Measurements from ENCODE around the gene LPCAT2. TPM values are rescaled to one million over a fixed set of nuclear protein-coding genes. Genes with fewer than 3 reads are reported as not detected.
A peak's percentile ranks its signal among the peaks of the same experiment; 100 is the strongest.

The LPCAT2 gene, protein sequence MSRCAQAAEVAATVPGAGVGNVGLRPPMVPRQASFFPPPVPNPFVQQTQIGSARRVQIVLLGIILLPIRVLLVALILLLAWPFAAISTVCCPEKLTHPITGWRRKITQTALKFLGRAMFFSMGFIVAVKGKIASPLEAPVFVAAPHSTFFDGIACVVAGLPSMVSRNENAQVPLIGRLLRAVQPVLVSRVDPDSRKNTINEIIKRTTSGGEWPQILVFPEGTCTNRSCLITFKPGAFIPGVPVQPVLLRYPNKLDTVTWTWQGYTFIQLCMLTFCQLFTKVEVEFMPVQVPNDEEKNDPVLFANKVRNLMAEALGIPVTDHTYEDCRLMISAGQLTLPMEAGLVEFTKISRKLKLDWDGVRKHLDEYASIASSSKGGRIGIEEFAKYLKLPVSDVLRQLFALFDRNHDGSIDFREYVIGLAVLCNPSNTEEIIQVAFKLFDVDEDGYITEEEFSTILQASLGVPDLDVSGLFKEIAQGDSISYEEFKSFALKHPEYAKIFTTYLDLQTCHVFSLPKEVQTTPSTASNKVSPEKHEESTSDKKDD
- 76.9 and 80.5 TPM in 2 replicates for total RNA-seq (2014; rRNA removed; shearing (Covaris generic))

DNA sequence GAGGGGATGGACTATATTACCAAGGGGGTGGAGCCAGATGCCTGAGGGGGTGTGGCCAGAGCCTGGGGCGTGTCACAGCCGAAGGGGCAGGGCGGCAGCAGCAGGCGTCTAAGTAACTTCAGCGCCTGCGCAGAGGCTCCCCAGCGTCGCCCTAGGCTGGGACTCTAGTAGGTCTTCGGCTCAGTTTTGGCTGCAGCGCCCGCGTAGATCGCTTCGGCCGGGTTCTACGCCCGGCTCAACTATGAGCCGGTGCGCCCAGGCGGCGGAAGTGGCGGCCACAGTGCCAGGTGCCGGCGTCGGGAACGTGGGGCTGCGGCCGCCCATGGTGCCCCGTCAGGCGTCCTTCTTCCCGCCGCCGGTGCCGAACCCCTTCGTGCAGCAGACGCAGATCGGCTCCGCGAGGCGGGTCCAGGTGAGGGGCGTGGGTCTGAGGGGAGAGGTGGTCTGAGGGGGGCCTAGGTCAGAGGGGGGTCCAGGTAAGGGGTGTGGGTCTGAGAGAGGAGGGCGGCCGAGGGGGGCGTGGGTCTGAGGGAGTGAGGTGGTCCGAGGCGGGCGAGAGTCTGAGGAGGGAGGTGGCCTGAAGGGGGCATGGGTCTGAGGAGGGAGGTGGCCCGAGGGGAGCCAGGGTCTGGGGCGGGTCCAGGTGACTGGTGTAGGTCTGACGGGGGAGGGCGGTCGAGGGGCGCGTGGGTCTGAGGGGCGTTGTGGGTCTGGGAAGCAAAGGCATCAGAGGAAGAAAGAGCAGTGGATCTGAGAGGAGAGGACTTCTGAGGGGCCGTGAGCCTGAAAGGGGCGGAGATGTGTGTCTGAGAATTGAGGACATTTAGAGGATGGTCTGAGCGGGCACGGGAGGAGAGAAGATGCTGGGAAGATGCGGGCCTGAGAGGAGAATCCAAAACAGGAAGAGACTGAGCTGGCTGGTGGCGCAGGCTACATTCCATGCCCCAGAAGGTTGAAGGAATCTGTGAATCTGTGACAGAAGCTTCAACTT lies at the start of gene LPCAT2:
Gene LPCAT2, plus strand, starts transcription at position 132 of the 991 bp plus-strand sequence. Its CDS starts 110 bp downstream, at position 242.
- DNase-seq (ENCODE audit: low read depth) = peak; percentile 91

DNA sequence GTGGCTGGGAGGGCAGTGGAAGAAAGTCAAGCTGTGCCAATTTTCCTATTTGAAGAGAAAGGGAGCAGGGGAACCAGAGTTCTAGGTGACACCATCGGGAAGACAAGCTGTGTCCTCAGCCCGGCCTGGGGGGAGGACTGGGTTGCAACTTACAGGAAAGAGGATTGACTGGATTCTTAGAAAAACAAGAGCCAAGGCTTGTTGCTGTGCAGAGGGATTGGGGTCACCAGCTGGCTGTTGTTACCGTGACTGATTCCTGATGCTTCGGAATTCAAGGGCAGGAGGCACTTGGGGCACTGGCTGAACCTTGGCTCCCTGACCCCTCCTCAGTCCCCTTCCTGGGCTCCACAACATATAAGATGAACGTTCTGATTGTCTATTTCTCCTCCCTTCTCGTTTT lies 46.6 kb upstream of the LPCAT2 start:
- DNase-seq (ENCODE audit: low read depth) = no peak

DNA sequence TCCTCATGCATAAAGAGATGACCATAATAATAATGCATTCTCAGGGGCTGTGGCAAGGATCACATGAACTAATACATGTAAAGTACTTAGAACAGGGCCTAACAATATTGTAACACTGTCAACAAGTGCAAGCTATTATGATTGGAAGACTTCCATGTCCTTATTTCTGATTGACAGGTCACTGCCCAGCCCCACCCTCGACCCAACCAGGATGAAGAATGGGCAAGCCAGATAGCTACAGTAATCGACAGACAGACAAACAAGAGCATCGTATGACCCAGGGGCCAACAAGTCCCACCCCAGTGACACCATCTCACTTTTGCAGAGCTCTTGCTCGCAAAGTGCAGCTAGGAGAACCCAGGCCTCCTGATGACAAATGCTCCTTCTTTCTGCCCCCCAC lies 44.5 kb upstream of the LPCAT2 start:
- DNase-seq (ENCODE audit: low read depth) = no peak

DNA sequence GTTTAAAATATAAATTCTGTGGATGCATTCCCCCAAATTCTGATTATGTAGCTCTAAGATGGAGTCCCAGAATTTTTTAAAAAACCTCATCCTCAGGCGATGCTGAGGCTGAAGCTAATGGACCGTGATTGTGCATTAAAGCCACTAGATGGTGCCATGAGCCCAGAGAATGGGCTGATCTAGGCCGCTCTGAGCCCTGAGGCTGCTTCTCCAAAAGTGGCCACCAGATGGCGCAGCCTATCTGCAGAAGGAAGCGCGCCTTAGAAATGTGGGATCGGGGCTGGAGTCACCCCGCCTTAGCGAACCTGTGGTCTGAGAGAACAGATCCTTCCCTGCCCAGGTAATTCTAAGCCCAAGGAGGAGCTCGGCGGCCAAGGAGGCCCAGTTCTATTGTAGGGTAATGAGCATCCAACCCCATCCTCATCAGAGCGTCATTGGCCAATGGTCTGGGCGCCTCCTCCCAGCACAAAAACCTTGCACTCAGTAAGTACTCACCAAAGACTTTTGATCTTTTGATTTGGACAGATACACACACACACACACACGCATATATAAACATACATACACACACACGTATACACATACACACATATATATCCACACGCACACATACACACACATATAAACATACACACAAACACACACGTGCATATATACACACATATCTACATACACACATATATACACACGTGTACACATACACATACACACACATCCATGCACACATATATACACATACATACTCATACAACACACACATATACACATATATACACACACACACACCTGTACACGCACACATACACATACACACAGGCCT lies 43.6 kb upstream of the LPCAT2 start:
- peak; percentile 75 for DNase-seq (ENCODE audit: low read depth)

DNA sequence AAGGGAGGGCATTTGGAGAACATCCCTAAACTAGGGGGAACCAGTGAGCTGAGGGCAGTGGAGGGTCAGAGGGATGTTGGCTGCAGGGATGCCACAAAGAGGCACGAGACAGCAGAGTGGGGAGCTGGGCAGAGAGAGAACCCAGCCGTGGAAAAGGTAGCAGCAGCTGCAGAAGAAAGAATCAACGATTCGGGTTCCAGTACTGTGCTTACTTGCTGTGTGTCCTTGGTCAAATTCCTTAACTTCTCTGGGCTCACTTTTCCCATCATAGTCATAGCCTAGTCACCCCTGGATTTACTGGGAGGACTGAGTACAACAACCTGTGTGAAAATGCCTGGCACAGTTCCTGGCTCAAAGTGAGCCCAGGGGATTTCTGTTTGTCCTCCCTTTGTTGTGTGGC lies 42.7 kb upstream of the LPCAT2 start:
- DNase-seq (ENCODE audit: low read depth) = no peak

DNA sequence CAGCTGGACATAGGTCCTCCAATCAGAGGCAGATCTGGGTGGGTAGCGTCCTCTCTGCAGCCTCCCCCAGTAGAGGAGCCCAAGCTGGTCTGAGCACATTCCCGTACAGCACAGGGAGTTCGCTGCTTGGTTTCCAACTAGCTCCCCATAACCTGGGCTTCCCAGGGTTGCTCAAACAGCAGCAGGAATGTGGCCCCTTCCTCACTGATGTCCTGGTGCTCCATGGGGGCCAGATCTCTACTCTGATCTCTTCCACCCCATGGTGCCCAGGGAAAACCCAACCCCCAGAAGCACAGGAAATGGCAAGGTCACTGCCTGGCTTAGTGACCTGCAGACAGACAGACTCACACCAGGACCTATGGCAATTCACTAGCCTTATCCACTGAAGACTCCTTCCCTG lies 41.0 kb upstream of the LPCAT2 start:
- no peak for DNase-seq (ENCODE audit: low read depth)

DNA sequence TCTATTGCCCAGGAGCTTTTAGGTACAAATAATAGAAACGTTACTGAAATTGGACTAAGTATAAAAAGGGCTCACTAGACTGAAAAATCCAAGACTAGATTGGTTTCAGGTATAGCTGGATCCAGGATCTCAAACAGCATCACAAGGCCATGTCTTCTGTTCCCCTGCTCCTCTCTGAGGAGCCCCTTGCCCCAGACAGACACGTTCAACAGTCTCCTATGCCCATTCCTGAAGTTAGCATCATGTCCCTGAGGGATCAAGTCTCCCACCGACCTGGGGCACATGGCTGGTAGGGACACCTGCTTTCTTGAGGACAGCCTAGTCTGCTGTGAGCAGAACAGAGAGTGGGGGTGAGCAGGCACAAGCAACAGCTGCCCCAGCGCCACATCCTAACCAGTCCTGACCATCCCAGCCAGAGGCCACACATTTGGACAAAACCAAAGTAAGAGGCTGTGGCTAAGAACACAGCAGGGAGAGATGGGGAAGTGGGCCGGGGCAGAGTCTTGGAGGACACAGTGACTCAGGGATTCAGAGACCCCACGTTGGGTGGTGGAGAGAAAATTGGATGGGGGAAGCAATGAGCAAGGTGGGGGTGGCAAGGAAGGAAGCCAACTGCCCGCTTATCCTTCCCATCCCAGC lies 40.4 kb upstream of the LPCAT2 start:
- no peak for DNase-seq (ENCODE audit: low read depth)

DNA sequence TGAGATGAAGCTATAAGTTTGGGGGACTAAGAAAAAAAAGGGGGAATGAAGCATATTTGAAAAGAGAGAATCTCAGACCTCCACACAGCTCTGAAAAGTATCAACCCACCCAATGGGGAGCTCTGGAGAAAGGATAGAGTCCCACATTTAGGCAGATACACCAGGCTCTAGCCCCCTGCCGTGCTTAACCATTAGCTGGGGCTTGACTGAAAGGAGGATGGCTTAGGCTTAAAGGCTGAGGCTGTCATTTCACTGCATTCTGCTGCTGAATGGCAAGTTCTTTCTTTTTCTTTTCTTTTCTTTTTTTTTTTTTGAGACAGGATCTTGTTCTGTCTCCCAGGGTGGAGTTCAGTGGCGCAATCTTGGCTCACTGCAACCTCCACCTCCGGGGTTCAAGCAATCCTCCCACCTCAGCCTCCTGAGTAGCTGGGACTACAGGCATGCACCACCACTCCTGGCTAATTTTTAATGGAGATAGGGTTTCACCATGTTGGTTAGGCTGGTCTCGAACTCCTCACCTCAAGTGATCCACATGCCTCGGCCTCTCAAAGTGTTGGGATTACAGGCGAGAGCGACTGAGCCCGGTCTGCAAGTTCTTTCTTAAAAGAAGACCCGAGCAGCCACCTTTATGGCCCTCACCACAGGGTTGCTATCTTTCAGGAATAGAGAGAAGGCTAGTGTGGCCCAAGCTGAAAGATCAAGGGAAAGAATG lies 38.9 kb upstream of the LPCAT2 start:
- DNase-seq (ENCODE audit: low read depth) = no peak

DNA sequence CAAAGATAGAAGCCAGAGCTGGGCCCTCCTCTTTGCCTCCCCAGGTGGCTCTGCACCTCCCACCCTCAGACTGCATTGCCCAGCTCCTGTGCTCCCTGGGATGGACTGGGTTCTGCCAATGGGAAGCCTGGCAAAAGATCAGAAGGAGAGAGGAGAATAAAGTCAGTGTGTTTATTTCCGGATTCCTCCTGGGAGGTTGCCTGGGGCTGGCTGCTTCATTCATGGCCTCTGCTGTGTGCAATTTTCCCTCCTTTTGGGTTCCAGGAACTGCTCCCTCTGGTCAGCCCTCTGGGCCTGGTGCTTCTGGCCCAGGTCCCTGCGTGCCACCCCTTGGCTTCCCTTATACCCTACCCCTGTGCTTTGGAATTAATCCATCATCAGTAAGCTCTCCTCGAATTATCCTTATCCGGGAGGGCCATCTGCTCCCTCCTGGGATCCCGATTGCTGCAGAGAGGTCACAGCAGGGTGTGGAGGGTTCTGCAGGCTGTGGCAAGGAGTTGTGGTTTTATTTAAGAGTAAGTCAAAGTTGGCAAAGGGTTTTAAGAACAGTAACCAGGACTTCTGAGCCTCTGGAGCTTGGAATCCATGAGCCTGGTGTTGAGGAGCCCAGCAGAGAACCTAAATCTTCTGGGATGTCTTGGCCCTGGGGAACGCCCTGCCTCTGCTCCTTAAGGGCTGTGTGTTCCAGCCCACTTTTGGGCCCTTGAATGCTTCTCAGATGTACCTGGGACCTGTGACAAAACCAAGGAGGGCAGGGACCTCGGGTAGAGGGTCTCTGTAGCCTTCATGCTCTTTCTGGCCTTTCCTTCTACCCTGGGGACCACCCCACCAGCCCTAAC lies 38.1 kb upstream of the LPCAT2 start:
- DNase-seq (ENCODE audit: low read depth) = peak; percentile 99

DNA sequence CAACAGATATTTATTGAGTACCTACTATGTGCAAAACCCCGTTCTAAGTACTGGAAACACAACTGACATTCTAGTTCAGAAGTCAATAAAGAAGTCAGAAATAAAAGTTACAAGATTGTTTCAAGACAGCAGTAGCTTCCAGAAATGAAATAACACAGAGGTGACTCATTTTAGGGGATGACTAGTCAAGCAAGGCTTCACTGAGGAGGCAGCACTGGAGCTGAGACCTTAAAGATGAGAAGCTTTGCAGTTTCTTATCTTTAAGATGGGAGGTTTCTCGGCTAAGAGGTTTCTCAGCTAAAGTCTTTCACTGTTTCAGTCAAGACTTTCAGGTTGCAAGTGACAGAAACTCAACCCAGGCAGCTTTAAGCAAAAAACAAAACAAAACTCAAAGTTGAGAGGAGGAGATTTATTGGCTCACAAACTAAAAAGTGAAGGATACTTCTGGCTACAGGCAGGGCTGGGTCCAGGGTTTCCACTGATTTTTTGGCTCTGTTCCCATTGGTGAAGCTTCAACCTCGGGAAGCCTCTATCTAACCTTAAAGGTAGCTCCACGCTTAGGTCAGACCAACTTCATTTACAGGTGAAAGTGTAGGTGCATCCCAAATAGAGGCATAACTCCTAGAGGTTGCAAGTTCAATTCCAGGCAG lies 37.3 kb upstream of the LPCAT2 start:
- peak; percentile 89 for DNase-seq (ENCODE audit: low read depth)

DNA sequence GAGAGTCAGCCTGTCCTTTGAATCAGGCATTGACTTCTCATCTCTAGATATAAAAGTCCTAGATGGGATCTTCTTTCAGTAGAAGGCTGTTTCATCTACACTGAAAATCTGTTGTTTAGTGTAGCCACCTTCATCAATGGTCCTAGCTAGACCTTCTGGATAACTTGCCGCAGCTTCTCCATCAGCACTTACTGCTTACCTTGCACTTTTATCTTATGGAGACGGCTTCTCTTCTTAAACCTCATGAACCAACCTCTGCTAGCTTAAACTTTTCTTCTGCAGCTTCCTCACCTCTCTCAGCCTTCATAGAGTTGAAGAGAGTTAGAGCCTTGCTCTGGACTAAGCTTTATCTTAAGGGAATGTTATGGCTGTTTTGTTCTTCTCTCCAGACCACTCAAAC lies 35.3 kb upstream of the LPCAT2 start:
- no peak for DNase-seq (ENCODE audit: low read depth)

DNA sequence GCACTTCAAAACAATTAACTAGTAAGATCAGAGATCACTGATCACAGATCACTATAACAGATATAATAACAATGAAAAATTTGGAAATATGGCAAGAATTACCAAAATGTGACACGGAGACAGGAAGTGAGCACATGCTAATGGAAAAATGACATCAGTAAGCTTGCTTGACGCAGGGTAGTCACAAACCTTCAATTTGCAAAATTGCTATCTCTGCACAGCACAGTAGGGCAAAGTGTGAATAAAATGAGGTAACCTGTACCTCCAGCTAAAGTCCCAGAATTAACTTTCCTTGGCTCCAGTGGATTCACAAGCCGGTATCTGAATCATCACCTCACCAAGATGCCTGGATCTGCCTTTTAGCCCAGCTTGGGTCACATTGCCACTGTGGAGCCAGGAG lies 34.1 kb upstream of the LPCAT2 start:
- DNase-seq (ENCODE audit: low read depth) = no peak

DNA sequence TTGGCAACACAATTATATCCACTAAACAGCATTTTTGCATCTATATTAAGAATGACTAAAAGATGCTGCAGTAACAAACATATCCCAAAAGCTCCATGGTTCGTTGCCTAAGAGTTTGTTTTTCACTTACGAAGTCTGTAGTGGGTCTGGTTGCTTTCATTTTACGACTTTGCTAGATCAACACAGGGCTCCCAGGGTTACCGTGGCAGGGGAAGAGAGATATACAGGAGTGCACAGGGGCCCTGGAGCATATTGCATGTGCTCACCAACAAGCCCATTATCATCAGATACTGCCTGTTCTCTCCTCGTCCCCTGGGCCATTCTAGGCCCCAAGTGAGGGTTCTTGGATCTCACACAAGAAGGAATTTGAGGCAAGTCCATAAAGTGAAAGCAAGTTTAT lies 33.0 kb upstream of the LPCAT2 start:
- DNase-seq (ENCODE audit: low read depth) = no peak

DNA sequence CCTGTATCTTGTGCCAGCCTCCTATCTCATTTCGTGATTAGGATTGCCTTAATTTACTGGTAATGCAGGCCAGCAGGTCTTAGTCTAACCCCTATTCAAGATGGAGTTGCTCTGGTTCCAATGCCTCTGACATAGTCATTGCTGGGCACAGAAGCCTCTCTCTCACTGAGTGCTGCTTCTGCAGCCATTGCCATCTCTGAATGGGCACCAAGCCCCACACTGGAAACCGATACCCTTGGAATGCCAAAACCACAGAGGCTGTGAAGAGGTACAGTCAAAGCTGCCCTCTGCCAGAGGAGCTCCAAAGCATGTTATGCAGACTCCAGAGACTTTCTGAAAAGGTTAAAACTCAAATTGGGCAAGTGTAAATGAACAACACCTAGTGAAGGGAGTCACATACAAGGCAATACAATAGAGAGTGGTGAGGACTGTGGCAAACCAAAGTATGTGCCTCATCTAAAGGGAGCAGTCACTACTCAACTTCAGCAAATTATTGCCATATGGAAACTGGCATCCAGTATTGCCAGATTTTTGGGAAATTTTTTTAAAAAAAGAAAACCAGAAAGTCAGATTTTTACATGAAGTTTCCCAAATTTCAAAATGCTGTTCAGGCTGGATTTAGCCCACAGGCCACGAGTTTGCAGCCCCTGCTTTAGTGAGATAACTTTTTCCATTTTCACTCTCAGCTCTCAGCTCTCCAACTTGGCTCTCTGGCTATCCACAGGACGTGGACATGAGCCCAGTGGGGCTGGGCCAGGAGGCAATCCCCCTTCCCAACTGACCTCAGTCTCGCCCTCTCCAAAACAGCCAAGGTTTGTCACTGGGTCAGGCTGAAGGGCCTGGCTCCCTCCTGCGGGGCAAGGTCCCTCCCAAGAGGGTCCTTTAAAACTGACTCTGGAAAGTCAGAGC lies 32.0 kb upstream of the LPCAT2 start:
- DNase-seq (ENCODE audit: low read depth) = peak; percentile 62

DNA sequence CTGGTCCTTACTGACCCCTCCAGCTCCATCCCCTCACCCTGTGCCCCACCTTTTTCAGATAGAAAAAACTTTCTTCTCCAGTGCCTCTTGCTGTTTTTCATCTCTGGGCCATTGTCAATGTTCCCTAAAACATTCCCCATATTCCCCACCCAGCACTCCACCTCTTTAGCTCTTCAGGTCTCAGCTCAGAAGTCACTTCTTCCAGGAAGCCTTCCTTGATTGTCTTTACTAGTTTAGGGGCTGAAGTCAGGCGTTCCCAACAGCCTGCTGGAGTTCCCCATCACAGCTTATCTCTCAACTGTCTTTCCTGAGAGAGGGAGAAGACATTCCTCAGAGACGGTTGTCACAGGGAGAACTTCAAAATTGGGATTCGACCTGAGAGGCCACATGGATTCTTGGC lies 31.1 kb upstream of the LPCAT2 start:
- no peak for DNase-seq (ENCODE audit: low read depth)

DNA sequence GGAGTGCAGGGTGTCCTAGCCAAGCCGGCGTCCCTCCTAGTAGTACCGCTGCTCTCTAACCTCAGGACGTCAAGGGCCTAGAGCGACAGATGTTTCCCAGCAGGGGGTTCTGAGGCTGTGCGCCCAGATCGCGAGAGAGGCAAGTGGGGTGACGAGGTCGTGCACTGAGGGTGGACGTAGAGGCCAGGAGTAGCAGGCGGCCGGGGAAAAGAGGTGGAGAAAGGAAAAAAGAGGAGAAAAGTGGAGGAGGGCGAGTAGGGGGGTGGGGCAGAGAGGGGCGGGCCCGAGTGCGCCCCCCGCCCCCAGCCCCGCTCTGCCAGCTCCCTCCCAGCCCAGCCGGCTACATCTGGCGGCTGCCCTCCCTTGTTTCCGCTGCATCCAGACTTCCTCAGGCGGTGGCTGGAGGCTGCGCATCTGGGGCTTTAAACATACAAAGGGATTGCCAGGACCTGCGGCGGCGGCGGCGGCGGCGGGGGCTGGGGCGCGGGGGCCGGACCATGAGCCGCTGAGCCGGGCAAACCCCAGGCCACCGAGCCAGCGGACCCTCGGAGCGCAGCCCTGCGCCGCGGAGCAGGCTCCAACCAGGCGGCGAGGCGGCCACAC lies 29.9 kb upstream of the LPCAT2 start, which contains the start of gene MMP2:
Gene MMP2, plus strand, starts transcription at position 372 of the 603 bp plus-strand sequence. CDS start 282 bp downstream, outside the sequence.
- peak; percentile 92 for DNase-seq (ENCODE audit: low read depth)
